HG02763 (cell line): ENCODE data around the gene RNF112.
A peak's percentile ranks its signal among the peaks of the same experiment; 100 is the strongest.

Source experiments
- ATAC-seq: cut with Tn5 transposase; IDR thresholded peaks from one replicate; pipeline ENCODE4 v1.9.1; 2021; ENCODE audit warnings: mild to moderate bottlenecking, moderate library complexity; ENCODE audit not compliant: unreplicated experiment

RNF112 gene

DNA sequence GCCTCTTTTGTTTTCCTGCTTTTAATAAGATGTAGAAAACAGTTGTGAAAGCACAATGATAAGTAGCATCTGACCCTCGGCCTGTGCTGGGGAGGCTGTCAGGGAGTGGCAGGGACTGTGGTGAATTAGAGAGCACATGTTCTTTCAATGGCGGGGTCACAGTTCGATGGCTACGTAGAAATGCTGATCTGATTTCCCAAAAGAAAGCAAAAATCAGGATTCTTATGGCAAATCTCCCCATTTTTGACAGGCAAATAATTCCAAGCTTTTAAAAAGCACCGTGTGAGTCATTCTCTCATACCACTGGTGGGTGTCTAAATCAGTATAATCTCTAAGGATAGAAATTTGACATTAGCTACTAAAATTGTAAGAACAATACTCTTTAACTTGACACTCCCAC lies 36.9 kb upstream of the RNF112 start:
- ATAC-seq, result no peak

DNA sequence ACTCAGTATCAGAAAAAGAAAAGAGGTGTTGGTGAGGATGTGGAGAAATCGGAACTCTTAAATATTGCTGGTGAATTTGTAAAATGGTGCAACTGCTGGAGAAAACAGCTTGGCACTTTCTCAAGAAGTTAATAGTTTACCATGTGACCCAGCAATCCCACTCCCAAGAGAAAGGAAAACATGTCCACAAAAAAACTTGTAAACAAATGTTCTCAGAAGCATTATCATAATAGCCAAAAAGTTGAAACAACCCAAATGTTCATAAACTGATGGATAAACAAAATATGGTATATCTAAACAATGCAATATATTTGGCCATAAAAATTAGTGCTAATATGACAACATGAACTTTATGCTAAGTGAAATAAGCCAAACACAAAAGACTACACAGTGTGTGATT lies 35.3 kb upstream of the RNF112 start:
- ATAC-seq, result no peak

DNA sequence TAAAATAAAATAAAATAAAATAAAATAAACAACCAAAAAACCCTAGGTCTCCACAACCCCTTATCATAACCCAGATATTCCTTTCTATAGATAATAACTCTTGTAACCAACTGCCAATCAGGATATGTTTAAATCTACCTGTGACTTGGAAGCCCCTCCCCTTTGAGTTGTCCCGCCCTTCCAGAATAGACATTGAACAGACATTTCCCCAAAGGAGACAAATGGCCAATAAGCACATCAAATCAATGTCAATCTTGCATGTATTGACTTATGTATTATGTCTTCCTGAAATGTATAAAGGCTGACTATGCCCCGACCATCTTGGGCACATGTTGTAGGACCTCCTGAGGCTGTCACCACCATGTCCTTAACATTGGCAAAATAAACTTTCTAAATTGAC lies 34.2 kb upstream of the RNF112 start:
- ATAC-seq, result no peak

DNA sequence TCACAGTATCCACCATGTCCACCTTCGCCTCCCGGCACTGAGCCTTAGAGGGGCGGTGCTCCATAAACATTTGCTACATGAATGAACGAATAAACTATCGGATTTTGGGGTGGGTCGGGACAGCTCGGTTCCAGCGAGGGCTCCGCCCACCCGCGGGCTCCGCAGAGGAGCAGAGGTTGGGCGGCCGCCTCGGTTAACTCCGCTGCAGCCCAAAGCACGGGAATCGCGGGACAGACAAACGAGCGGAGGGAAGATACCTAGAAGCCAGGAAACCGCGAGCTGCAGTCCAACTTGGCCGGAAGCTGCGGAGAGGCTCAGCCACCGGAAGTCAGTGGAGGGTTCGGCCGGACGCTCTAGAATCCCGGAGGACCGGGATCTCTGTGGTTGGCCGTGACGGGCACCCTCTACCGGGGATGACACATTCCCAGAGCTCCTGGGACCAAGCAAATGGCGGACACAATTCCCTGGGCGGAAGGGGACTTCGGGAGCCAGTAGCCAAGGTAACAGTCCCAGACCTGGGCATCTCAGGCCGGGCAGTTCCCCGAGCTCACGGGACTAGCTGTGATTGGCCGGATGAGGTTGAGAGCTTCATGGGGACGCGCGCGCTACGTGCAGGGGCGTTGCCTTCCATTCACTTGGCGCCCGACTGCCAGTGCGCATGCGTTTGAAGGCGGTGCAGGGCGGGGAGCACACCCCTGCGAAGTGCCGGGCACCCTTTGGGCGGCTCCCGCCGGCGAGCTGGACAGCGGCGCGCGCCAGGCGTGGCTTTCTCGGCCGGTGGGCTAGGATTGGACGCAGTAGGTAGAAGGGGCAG lies 33.2 kb upstream of the RNF112 start:
- ATAC-seq, result peak; percentile 92

DNA sequence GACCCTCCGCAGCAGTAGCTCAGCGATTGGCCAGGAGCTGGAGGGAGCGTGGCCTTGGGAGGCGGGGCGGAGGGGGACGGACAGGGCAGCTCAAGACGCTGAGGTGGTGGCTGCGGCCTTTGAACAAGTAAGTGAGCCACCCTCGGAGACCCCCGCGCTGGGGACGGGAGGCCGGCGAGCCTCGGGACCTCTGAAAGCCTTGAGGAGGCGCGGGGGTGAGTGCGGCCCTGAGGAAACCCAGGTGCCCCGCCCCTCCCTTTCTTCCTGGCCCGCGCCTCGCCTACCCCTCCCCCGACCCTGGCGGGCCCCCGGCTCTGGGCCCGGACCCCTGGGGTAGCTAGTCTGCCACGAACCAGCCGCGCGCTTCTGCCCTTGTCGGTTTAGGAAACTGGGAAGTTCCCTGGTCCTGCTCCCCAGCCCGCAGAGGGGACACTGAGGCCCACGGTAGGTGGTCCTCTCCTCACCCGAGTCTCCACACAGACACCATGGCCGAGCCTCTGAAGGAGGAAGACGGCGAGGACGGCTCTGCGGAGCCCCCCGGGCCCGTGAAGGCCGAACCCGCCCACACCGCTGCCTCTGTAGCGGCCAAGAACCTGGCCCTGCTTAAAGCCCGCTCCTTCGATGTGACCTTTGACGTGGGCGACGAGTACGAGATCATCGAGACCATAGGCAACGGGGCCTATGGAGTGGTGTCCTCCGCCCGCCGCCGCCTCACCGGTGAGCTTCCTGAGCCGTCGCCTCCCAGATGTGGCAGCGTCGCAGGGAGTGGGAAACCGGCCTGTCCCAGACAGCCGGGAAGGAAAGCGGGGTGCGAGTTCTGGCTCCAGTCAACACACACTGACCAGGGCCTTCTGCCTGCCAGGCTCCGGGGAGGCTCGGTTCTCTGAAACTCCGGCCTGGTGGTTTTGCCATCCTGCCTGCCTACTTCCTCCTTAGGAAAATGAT lies 32.3 kb upstream of the RNF112 start, which contains the start of gene MAPK7:
Gene MAPK7 (plus strand): TSS at position 83 of the 945 bp plus-strand sequence. CDS start 403 bp downstream, at position 486.
- ATAC-seq, result peak; percentile 3

DNA sequence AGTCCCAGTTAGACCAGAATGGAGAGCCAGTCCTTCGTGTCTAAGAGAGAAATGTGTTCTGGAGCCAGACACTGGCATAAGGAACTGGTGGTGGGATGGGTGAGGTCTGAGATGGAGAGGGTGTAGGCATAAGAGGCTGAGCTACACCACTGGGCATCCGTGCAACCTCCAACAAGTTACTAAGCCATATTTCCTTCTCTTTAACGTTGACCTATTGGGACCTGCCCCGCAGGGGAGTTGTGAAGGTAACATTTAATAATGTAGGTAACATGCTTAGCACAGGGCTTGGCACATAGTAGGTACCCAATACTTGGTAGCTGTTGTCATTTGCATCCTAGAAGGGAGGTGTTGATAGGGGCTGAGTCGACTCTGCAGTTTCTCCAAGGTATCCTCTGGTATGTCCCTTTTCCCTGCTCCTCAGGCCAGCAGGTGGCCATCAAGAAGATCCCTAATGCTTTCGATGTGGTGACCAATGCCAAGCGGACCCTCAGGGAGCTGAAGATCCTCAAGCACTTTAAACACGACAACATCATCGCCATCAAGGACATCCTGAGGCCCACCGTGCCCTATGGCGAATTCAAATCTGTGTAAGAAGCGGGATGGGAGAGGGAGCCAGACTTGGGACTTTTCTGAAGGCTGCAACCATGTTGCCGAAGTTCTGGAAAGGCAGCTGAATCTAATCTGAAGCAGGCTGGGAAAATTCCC lies 31.5 kb upstream of the RNF112 start:
- no peak for ATAC-seq

DNA sequence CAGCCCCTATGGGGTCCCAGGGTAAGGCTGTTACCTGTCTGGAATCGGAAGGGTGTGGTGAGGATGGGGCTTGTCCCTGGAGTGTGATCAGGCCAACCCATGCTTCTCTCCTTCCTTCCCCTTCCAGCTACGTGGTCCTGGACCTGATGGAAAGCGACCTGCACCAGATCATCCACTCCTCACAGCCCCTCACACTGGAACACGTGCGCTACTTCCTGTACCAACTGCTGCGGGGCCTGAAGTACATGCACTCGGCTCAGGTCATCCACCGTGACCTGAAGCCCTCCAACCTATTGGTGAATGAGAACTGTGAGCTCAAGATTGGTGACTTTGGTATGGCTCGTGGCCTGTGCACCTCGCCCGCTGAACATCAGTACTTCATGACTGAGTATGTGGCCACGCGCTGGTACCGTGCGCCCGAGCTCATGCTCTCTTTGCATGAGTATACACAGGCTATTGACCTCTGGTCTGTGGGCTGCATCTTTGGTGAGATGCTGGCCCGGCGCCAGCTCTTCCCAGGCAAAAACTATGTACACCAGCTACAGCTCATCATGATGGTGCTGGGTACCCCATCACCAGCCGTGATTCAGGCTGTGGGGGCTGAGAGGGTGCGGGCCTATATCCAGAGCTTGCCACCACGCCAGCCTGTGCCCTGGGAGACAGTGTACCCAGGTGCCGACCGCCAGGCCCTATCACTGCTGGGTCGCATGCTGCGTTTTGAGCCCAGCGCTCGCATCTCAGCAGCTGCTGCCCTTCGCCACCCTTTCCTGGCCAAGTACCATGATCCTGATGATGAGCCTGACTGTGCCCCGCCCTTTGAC lies 30.3 kb upstream of the RNF112 start:
- ATAC-seq, result no peak

DNA sequence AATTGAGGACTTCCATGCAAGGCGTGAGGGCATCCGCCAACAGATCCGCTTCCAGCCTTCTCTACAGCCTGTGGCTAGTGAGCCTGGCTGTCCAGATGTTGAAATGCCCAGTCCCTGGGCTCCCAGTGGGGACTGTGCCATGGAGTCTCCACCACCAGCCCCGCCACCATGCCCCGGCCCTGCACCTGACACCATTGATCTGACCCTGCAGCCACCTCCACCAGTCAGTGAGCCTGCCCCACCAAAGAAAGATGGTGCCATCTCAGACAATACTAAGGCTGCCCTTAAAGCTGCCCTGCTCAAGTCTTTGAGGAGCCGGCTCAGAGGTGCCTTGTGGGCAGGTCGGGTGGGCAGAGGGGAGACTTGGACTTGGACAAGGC lies 29.7 kb upstream of the RNF112 start:
- no peak for ATAC-seq

DNA sequence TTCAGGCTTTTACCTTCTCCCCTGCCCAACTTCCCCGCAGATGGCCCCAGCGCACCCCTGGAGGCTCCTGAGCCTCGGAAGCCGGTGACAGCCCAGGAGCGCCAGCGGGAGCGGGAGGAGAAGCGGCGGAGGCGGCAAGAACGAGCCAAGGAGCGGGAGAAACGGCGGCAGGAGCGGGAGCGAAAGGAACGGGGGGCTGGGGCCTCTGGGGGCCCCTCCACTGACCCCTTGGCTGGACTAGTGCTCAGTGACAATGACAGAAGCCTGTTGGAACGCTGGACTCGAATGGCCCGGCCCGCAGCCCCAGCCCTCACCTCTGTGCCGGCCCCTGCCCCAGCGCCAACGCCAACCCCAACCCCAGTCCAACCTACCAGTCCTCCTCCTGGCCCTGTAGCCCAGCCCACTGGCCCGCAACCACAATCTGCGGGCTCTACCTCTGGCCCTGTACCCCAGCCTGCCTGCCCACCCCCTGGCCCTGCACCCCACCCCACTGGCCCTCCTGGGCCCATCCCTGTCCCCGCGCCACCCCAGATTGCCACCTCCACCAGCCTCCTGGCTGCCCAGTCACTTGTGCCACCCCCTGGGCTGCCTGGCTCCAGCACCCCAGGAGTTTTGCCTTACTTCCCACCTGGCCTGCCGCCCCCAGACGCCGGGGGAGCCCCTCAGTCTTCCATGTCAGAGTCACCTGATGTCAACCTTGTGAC lies 29.1 kb upstream of the RNF112 start:
- ATAC-seq, result no peak

DNA sequence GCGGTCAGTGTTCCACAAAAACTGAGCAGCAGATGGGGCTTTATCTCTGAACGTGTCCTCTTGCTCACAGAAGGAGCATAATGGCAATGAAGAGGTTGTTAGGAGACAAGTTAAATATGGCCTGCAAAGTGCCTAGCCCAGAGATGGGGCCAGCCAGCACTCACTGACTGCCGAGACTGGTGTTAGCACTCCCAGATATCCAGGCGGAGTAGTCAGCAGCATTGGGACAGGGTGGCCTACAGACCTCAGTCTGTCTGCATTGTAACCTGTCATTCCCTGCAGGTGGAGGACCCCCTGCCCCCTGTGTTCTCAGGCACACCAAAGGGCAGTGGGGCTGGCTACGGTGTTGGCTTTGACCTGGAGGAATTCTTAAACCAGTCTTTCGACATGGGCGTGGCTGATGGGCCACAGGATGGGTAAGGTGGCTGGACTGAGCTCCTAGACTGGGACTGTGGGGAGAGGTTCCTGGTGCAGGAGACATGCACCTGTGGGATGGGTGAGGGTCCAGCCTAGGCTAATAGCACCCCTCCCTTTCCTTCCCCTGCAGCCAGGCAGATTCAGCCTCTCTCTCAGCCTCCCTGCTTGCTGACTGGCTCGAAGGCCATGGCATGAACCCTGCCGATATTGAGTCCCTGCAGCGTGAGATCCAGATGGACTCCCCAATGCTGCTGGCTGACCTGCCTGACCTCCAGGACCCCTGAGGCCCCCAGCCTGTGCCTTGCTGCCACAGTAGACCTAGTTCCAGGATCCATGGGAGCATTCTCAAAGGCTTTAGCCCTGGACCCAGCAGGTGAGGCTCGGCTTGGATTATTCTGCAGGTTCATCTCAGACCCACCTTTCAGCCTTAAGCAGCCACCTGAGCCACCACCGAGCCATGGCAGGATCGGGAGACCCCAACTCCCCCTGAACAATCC lies 28.2 kb upstream of the RNF112 start:
- ATAC-seq, result no peak

DNA sequence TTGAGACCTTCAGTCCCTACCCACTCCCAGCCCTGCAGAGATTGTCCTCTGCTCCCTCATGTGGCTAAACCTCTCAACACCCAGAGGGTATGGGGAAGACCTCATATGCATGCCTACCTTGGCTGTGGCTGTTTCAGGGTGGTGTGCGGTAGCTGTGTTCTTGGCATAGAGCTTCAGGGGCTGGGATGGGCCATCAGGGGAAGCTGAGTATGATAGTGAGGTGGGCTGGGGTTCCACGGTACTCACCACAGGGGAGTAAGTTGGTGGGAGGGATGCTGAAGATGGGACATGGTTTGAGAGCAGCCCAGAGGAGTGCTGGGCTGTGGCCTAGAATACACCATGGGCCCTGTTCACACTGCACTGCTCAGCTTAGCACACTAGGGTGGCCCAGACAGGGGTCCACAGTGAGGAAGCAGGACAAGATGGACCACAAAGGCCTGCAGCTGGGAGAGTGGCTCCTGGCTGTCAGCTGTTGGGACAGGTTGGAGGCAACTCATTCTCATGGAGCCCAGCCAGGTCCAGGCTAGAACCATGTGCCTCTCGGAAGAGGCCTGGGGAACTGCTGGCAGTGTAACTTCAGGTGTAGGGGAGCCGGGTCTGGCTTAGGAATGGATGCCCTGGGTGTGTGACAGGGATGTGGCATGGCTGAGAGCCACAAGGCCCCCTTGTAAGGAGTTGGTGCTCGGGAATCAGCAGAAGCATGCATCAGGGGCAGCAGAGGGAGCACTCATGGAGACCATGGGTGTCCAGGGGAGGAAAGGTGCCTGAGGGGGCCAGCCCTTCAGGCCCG lies 27.2 kb upstream of the RNF112 start:
- ATAC-seq, result no peak

DNA sequence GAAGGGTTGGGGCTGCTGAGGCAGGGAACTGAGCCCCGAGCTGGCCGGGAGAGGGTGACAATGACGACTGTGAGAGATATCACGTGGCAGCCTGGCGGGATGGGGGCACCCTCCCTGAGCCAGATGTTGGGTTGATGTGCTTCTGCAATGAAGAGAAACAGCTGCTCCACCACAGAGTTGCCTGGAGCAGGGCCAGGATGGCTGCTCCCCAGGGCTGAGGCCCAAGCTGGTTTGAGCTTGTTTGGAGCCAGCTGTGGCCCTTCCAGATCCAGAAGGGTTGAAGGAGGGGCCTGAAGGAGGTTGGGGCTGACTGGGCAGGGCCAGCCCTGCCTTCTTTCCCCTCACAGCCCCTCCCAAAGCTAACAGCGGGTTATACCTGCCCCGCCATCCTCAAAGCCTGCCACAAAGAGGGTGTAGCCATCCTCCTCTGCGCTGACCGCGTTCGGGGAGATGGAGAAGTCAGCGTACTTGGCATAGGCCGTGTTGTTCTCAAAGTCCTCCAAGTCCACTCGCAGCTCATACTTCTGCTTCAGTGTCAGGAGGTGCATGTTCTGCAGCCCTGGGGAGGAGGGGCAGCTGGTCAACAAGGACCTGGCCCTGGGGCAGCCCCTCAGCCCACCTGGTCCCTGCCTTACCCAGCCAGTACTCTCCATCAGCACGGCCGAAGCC lies 26.2 kb upstream of the RNF112 start:
- no peak for ATAC-seq

DNA sequence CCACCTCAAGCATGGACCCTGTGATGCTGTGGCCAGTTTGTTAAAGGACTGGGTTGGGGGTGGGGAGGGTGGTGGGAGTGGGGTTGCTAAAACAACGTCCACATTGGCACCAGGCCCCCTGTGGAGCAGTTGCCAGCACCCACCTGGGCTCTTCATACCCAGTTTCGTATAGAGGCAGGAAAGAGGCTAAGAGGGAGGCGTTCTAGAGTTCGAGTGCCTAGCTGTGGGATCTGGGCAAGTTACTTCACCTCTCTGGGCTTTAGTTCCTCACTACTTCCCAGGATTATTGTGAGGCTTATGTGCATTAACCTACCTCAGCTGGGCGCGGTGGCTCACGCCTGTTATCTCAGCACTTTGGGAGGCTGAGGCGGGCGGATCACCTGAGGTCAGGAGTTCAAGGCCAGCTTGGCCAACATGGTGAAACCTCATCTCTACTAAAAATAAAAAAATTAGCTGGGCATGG lies 25.5 kb upstream of the RNF112 start:
- no peak for ATAC-seq

DNA sequence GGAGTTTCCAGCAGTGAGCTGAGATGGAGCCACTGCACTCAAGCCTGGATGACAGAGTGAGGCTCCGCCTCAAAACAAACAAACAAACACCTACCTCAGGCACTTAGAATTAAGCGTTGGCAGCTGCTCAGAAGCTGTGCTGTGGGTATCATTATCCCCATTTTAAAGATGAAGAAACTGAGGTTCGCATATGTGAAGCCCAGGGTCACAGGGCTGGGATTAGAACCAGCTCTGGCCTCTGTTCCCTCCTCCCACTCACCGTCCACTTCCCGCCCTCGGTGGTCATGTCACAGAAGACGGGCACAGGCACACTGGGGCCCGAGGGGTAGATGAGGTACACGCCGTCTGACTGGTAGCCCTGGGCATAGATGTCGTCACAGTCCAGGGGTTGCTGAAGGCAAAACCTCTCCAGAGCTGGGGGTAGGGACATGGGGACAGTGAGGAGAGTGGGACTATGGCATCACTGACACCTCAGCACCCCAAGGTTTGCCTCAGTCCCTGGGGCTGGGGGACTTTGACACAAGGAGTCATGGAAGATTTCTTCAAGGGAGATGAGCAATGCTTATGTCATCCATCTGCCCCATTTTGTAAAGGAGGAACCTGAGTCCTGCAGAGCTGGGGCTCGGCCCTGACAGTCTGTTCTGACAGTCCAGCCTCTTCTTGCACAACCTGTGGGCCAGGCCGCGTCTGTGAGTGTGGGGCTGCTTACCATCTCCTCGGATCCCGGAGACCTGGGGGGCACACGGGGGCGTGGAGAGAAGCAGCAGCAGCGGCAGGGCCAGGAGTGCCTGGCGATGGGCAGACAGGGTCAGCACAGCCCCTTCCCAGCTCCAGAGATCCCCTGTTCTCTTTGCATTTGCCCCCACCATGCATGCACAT lies 24.7 kb upstream of the RNF112 start:
- no peak for ATAC-seq

DNA sequence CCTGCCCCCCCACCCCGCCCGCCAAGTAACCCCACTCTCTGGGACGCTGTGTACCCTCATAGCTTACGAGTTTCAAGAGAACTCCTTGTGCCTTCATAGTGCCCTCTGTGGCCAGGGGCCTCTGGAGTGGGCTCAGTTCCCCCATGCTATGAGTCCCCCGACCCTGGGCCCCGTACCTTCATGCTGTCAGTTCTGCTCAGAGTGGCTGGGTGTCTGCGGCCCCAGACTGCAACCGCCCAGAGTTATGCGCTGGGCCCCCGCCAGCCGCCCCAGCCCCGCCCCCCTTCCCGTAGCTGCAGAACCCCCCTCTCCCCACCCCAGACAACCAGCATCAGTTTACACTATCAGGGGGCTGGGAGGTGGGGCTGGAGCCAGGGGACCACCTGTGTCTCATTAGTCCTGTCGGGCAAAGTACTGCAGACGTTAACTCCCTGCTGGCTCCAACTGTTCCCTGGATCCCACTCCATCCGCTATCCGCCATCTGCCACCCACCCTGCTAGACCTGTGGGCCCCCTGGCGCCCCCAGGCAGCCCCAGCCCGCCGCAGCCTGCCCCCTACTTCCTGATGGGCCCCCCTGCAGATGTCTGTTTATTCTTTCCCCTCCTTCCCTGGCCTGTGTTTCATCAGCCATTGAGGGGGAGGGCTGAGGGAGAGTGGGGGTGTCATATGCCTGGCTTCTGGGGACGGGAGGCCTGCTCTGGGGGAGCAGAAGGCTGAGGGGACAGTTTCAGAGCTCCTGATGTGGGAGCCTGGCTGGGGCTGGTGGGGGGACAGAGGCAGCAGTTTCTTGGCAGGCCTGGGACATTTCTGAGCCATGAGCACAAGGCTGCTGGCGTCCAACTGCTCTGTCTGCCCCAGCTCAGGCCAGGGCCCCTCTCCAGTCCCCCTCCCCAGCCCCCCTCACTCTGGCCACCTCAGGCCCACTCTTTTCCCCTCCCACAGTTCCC lies 23.8 kb upstream of the RNF112 start, which contains the start of gene MFAP4:
Gene MFAP4 (minus strand): TSS at position 217 of the 947 bp plus-strand sequence. CDS start 35 bp downstream, at position 182.
- no peak for ATAC-seq
